Gastroesophageal sphincter (tissue), 4 donors: ENCODE measurements around the gene FCHSD1. TPM values are rescaled to one million over a fixed set of nuclear protein-coding genes. Genes with fewer than 3 reads are reported as not detected.

Source experiments
- ATAC-seq: fragments of 150-250 bp; one replicate; pipeline ENCODE4 v1.9.1; 2016; ENCODE audit warnings: mild to moderate bottlenecking, moderate library complexity
- H3K27ac ChIP-seq, 4 donors: fragments of 200-600 bp; sonication (generic) in 3 of 4; 1 replicate in 3 of 4; 2 replicates in 1 of 4; pipeline ENCODE4 v1.5.1; 2016 to 2019
- H3K27me3 ChIP-seq: fragments of 200-600 bp; sonication (generic); one replicate; pipeline ENCODE4 v1.5.1; 2019
- H3K36me3 ChIP-seq, 2 donors: fragments of 200-600 bp; sonication (generic); one replicate each; pipeline ENCODE4 v1.5.1; 2019; ENCODE audit warnings: control low read depth in 1 of 2
- H3K4me1 ChIP-seq, 3 donors: fragments of 200-600 bp; sonication (generic); 1 replicate in 2 of 3; 2 replicates in 1 of 3; pipeline ENCODE4 v1.5.1; 2016 to 2019; ENCODE audit warnings: control low read depth in 2 of 3
- H3K4me3 ChIP-seq, 2 donors: fragments of 200-600 bp; sonication (generic); one replicate each; pipeline ENCODE4 v1.5.1; 2019; ENCODE audit warnings: mild to moderate bottlenecking in 1 of 2, moderate library complexity in 1 of 2
- H3K9me3 ChIP-seq, 3 donors: fragments of 200-600 bp; sonication (generic); one replicate each; pipeline ENCODE4 v1.5.1; 2017 to 2019; ENCODE audit warnings: control low read depth in 2 of 3
- CTCF ChIP-seq, 4 experiments: fragments of 200-600 bp in 2 of 4; fragments of 450-650 bp in 2 of 4; sonication (generic) in 1 of 4; IDR thresholded peaks; one replicate each; pipeline ENCODE4 v1.5.1; 2017 to 2019; ENCODE audit warnings: antibody characterized with exemption in 4 of 4, mild to moderate bottlenecking in 2 of 4, moderate library complexity in 2 of 4
- EP300 ChIP-seq: sonication (generic); formaldehyde crosslinking; IDR thresholded peaks from one replicate; pipeline ENCODE4 v1.6.1; 2017; ENCODE audit warnings: antibody characterized with exemption, mild to moderate bottlenecking
- POLR2A ChIP-seq, 2 donors: fragments of 450-650 bp; IDR thresholded peaks; one replicate each; pipeline ENCODE4 v1.6.1; 2017; ENCODE audit warnings: antibody characterized with exemption in 2 of 2, mild to moderate bottlenecking in 2 of 2, moderate library complexity in 1 of 2
- POLR2AphosphoS5 ChIP-seq: sonication (generic); formaldehyde crosslinking; IDR thresholded peaks from one replicate; pipeline ENCODE4 v1.6.1; 2017; ENCODE audit warnings: antibody characterized with exemption
- WGBS, 2 donors: methylation state at CpG; one replicate each; pipeline ENCODE4 v1.1.5; 2018; ENCODE audit warnings: low coverage in 1 of 2; 5-methylcytosine and 5-hydroxymethylcytosine counted together
- total RNA-seq, 4 donors: library from RNA; depleted of rRNA; stranded (reverse); fragments of >200 nt; gene quantifications; one replicate each; pipeline ENCODE4 v1.1.0, GENCODE V29; 2016

Gene FCHSD1
- total RNA-seq, 4 donors from 2014 or later, result 8.2 to 14.8 (median 13.3) TPM

- H3K4me1 ChIP-seq, result peaks cover 0 to 23% (median 10%) of the 10 kb centered on the region in 3 donors
- no peak overlapping the region for H3K27ac ChIP-seq
- H3K36me3 ChIP-seq, result peaks cover 0 to 37% of the 10 kb centered on the region in 2 donors
- TF ChIP-seq POLR2A (IDR thresholded peaks at IDR 0.05) (no peak), CTCF (IDR thresholded peaks at IDR 0.05) (no peak), EP300 (no peak), POLR2AphosphoS5 (no peak)
- no peaks in the 10 kb centered on the region for H3K27me3 ChIP-seq
- H3K9me3 ChIP-seq, result no peaks in the 10 kb centered on the region
- no peak for ATAC-seq
- H3K4me3 ChIP-seq, result no peak overlapping the region
- 100% methylated on average over 1 of the region's 2 CpGs; no CpG with 5 or more reads in 1 of the 2 donors for WGBS, 2 donors
These were observed 3.1 kb upstream of the FCHSD1 start for GRCh38 chr5:141654298-141654697.

GRCh38 chr5:141651728-141652105 is 499 bp upstream of the FCHSD1 start:
- WGBS, 2 donors, result 38 to 39% methylated on average over 2 to 5 of the region's 9 CpGs
- Histone ChIP-seq H3K27ac (peak overlapping the region in 3 of 4 donors; percentile 63 to 71 (median 69)), H3K4me3 (peak overlapping the region; percentile 57 to 76), H3K27me3 (no peaks in the 10 kb centered on the region), H3K36me3 (peaks cover 0 to 40% of the 10 kb centered on the region in 2 donors), H3K4me1 (peaks cover 0 to 23% (median 10%) of the 10 kb centered on the region in 3 donors), H3K9me3 (no peaks in the 10 kb centered on the region)
- TF ChIP-seq POLR2AphosphoS5, result no peak
- TF ChIP-seq CTCF (IDR thresholded peaks at IDR 0.05), result no peak
- TF ChIP-seq EP300, result no peak
- no peak for TF ChIP-seq POLR2A (IDR thresholded peaks at IDR 0.05)
- peak; percentile 5 for ATAC-seq

- Histone ChIP-seq H3K9me3 (no peaks in the 10 kb centered on the region), H3K4me1 (peaks cover 0 to 23% (median 10%) of the 10 kb centered on the region in 3 donors), H3K27ac (no peak overlapping the region), H3K27me3 (no peaks in the 10 kb centered on the region), H3K36me3 (peaks cover 0 to 41% of the 10 kb centered on the region in 2 donors), H3K4me3 (no peak overlapping the region)
- TF ChIP-seq POLR2A (IDR thresholded peaks at IDR 0.05) (no peak), POLR2AphosphoS5 (no peak), EP300 (no peak), CTCF (IDR thresholded peaks at IDR 0.05) (no peak)
- ATAC-seq, result no peak
These were observed 1.2 kb downstream of the FCHSD1 start for GRCh38 chr5:141649972-141650371.

- Histone ChIP-seq H3K36me3 (peaks cover 0 to 48% of the 10 kb centered on the region in 2 donors), H3K4me1 (peaks cover 0 to 23% (median 10%) of the 10 kb centered on the region in 3 donors), H3K4me3 (no peak overlapping the region), H3K9me3 (no peaks in the 10 kb centered on the region), H3K27ac (no peak overlapping the region), H3K27me3 (no peaks in the 10 kb centered on the region)
- no peak for ATAC-seq
- WGBS, 2 donors, result 82 to 100% methylated on average over 1 to 6 of the region's 17 CpGs
- TF ChIP-seq EP300 (no peak), CTCF (IDR thresholded peaks at IDR 0.05) (no peak), POLR2AphosphoS5 (no peak), POLR2A (IDR thresholded peaks at IDR 0.05) (no peak)
These were observed 2.0 kb downstream of the FCHSD1 start for GRCh38 chr5:141649056-141649688.

- ATAC-seq, result no peak
- 60% methylated on average over 1 of the region's 3 CpGs; no CpG with 5 or more reads in 1 of the 2 donors for WGBS, 2 donors
- peaks cover 0 to 23% (median 10%) of the 10 kb centered on the region in 3 donors for H3K4me1 ChIP-seq
- no peaks in the 10 kb centered on the region for H3K9me3 ChIP-seq
- H3K4me3 ChIP-seq, result no peak overlapping the region
- H3K27me3 ChIP-seq, result no peaks in the 10 kb centered on the region
- no peak for TF ChIP-seq POLR2AphosphoS5
- no peak for TF ChIP-seq EP300
- TF ChIP-seq POLR2A (IDR thresholded peaks at IDR 0.05), result no peak
- no peak for TF ChIP-seq CTCF (IDR thresholded peaks at IDR 0.05)
- no peak overlapping the region for H3K27ac ChIP-seq
- H3K36me3 ChIP-seq, result peaks cover 0 to 54% of the 10 kb centered on the region in 2 donors
These were observed 3.4 kb downstream of the FCHSD1 start for GRCh38 chr5:141647851-141648250.
